SKM-1 (cell line): ENCODE results near the gene PDZK1.
"Not testable (repeated sequence)": the region's sequence is repeated elsewhere in the genome, so short reads cannot be mapped to it uniquely, and the experiment has no call there.

Experiments used
- DNase-seq: peaks from one replicate; lab custom pipeline; 2025; ENCODE audit not compliant: unreplicated experiment; lab: John Stamatoyannopoulos, UW

The PDZK1 gene

DNA sequence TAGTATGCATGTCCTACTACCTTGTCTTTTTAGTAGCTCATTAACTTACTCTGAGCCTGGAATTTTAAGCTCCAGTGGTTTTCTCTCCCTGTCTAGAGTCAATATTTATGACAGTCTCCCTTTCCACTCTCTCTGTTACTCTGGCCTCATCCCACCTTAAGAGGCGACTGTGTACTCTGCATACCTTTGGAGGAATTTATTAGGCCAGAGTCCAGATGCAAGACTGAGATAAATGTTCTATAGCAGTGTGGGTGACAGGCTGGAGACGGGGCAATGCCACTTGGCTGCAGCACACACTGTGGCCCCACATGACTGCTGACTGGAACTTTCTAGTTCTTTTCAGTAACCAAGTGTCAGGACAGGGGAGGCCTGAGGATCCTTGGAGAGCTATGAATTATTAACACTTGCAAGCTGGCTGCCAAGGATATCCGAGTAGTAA lies 4.1 kb upstream of the PDZK1 start:
- no peak for DNase-seq

DNA sequence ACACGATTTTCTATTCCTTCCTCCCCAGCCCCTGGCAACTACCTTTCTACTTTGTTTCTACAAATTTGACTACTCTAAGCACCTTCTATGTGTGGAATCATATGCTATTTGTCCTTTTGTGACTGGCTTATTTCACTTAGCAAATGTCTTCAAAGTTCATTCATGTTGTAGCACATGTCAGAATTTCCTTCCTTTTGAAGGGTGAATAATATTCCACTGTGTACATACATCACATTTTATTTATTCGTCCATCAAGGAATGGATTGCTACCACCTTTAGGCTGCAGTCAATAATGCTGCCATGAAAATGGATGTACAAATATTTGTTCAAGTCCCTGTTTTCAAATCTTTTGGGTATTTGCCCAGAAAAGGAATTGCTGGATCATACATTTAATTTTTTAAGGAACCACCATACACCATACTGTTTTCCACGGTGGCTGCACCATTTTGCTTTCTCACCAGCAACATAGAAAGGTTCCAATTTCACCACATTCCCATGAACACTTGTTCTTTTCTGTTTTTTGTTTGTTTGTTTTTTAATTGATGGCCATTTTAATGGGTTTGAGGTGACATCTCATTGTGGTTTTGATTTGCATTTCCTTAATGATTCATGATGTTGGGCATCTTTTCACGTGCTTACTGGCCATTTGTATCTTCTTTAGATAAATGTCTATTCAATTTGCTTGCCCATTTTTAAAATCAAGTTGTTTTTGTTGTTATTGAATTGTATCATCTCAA lies 3.3 kb upstream of the PDZK1 start:
- DNase-seq: no peak

DNA sequence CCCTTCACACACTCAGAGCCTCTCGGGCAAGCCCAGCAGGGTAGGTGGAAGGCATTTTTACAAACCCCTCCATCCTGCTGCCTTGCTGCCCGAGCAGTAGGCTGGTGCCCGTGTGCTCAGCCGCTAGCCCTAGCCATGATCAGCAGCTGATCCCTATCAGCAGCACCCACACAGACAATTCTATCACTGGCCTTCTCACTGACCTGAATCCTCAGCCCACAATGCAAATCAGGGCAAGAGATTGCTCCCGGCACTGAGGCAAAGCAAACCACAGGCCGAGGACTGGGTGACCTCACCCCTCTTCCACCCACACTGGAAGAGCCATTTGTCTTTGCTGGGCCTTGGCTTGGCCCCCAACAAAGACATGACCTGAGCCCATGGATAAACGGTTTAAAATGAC lies 895 bp upstream of the PDZK1 start:
- DNase-seq: no peak

DNA sequence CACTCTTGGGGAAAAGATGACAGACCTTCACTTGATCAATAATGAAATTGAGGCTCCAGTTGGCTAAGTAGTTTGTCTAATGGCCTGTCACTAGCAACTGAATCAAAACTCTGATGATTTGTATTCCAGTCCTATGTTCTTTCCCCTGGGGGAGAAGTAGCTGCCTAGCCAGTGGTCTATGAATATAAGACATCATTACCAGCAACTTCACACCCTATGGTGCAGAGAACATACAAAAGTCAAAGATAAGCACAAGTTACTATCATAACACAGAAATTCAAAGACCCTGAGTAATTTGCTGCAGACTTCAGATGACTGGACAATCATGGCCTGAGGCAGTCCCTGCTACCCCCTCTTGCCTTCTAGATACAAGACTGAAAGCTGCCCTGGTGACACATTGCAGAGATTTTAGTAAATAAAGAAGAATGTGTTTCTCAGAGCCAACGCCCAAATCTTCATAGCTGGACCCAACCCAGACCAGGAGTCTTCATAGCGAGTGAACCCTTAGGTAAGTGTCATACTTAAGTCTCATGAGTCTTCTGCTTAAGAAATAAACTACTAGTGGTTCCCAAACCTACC lies 993 bp downstream of the PDZK1 start:
- DNase-seq: no peak

DNA sequence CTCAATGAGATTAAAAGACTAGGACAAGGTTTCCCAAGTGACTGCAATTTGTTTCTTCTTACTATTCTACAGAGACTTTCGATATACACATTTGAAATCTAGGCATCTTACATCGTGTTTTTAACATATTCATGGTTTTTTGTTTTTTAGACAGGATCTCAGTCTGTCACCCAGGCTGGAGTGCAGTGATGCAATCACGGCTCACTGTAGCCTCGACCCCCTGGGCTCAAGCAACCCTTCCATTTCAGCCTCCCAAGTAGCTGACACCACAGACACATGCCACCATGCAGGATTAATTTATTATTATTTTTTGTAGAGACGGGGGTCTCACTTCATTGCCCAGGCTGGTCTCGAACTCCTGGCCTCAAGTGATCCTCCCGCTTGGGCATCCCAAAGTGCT lies 1.5 kb downstream of the PDZK1 start:
- DNase-seq: no peak

DNA sequence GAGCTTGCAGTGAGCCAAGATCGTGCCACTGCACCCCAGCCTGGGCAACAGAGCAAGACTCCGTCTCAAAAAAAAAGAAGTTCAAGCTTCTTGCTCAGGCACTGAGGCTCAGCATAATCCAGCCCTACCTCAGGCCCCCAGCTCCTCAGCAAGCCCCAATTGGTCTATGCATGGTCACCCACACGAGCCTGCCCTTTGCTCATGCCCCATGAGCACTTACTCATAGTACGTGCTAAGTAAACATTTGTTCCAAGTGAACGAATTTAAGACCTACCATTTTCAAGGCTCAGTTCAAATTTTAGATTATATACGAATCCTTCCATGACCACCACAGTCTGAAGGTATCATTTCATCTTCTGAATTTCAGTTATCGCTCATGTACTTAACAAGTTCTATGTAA lies 4.3 kb downstream of the PDZK1 start:
- no peak for DNase-seq

DNA sequence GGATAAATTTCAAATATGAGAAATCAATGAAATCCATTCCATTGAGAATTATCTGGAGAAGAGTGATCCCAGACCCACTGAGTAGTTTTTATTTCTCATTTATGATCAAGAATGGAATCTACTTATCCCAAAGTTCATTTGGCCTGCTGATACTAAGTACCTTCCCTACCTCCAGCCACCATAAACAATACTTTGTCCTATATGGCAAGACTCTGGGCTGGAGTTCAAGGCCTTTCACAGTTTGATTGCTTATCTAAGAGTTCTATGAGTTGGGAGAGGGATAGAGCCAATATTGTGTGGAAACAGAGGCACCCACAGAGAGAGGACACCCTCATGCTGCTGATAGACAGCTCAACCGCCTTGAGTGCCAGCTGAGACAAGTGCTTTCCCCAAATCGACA lies 5.1 kb downstream of the PDZK1 start:
- no peak for DNase-seq

DNA sequence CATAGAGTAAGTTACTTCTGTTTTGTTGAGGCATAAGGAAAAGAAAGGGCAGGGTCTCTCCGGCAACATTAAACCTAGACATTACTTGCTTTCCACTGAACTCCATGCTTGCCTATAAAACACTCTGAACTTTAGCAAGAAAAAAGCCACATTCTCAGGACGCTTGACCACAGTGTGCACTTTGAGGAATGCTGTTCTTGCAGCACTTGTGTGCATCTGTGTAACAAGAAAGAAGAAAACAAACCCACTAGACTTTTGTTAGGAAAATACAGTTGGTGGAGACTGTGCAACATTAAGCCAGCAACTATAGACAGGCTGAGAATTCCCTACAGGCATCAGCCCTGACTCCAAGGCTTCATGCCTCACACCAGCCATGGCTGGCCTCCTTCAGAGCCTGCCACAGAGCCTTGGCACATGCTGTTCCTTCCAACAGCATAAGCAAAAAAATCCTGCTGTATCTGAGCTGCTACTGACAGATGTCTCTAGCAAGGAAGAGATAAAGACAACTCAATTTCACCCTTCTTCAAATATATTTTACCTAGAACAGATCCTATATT lies 5.8 kb downstream of the PDZK1 start:
- no peak for DNase-seq

DNA sequence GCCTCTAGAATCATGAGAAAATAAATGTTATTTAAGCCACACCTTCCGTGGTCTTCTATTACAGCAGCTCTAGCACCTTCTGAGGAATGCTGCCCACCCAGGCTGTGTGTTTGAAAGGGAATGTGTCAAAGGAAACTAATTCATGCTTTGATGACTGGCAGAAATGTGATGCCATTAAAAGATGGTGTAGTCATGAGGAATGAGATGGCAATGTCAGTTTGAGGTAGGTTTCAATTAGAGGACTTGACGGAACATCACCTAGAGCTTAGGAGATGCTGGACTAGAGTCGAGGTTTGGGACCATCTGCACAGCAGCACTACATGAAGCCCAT lies 10.6 kb downstream of the PDZK1 start:
- no peak for DNase-seq

DNA sequence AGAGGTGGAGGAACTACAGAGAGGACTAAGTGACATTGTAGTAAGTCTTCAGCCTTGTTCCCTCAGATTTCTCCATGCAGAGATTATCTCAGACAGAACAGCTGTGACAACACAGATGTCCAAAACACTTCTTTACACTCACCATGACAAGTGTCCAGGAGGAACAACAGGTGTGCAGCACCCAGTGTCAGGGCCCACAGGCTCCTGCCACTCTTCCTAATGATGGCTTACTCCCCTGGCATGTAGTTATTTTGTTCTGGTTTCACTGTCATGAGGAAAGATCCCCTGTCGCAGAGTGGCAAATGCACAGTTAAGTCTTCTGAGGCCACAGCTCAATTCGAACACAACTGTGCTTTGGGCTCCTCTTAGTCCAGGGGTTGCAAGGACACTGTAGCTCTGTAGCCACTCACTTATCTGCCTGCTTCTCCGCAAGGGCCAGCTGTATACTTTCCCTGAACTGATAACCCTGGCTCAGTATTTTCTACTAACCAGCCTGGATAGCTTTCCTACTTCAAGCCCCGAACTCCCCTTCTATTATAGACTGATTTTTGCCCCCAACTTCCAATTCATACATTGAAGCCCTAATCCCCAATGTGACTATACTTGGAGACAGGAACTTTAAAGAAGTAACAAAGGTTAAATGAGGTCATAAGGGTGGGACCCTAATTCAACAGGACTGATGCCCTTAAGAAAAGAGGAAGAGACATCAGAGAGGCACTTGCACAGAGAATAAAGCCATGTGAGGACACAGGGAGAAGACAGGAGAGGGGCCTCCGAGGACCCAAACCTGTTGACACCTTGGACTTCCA lies 11.1 kb downstream of the PDZK1 start:
- DNase-seq: peak; percentile 65

DNA sequence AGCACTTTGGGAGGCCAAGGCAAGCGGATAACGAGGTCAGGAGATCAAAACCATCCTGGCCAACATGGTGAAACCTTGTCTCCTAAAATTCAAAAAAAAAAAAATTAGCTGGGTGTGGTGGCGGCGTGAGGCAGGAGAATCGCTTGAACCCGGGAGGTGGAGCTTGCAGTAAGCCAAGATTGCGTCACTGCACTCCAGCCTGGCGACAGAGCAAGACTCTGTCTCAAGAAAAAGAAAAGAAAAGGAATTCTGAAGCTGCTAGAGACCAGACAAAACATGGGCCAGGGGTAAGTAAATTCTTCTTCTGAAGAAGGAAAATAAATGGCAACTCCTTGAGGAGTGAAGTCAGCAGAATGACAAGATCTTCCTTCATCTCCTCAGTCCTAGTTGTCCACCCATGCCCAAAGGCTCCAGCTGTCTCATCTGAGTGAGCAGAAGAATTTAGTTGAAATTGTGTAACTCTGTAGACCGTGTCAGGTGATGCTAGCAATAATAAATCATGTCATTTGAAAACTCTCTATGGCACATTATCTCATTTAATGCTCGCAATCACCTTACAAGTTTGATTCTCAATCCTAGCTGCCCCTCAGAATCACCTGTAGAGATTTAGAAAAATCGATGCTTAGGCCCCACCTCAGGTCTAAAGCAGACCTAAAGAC lies 14.3 kb downstream of the PDZK1 start:
- no peak for DNase-seq

DNA sequence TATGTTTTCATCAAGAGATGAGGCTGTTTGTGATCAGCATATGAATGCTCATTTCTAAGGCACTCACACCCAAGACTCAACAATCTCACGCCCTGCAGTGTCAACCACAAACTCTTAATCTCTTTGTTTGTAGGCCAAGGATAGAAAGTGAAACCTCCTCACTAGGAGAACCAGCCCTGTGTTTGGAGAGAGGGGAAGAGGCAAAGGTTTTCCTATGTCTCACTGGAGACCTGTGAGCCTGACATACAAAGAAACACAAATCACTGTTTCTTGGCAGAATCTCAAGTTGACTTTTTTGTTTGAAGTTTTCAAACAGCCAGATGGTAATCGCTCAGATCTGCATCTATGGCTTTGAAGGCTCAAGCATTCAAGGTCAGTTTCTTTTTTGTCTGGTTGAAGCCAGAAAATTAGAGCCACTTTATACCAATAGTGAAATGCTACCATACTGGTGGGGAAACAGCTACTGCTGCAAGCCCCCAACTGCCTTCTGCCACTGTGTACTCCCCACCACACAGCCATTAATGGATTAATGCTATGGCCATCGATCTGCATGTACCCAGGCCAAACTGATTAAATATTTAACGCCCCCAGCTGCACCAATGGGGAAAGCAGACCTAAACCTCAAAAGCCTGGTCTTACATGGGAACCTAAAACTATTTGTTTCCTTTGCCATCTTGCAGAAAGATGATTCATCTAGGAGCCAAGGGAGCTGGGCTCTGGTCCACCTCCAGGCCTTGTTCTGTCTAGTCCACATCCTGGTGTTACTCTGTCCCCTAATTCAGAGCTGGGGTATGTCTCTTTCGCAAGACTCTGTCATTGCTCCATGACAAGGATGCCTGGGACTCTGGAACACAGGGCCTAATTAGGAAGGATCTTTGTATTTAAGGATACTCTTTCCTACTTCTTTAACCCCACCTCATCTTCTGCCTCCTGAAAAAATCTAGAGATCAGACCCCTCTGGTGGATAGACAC lies 16.3 kb downstream of the PDZK1 start:
- no peak for DNase-seq

DNA sequence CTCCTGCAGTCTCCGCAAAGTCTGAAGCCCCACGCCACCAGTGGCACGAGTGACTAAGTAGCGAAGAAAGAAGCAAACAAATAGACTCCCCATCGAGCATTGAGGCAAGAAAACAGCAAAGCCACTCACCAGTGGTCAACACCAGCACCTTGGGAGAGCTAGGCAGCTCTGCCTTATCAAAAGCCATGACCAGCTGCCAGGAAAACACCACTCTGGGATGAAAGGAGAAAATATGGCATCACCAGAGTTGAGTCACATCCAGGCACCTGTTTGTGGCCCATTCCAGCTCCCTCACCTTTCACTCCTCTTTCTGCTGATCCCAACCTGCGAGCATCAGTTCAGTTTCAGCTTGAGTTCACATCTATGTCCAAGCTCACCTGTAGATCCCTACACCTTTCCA lies 17.2 kb downstream of the PDZK1 start:
- DNase-seq: no peak

DNA sequence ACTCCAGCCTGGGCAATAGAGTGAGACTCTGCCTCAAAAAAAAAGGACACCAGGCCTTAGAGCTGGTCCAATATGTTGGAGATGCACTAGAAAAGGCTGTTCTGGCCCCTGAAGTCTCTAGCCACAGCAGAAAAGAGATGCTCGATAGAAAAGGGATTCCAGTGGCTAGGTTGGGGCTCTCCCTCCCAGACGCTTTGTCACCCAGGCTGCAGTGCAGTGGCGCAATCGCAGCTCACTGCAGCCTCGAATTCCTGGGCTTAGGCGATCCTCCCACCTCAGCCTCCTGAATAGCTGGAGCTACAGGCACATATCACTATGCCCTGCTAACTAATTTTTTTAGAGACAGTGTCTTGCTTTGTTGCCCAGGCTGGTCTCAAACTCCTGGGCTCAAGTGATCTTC lies 18.2 kb downstream of the PDZK1 start:
- no peak for DNase-seq

DNA sequence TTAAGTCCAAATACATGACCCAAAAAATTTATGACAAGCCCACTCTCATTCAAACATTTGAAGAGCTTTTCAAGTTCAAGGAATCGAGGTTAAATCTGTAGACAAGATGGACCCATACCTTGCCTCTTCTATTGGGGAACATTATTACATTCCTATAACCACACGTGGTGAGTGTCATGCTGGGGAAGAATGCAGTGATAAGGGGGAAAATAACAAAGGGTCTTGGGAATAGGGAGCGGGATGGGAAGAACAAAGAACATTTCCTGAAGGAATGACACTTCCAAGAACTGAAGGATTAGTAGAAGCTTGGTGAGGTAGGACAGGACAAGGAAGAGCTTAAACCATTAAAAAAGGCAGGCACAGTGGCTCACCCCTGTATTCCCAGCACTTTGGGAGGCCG lies 18.8 kb downstream of the PDZK1 start:
- DNase-seq: no peak

DNA sequence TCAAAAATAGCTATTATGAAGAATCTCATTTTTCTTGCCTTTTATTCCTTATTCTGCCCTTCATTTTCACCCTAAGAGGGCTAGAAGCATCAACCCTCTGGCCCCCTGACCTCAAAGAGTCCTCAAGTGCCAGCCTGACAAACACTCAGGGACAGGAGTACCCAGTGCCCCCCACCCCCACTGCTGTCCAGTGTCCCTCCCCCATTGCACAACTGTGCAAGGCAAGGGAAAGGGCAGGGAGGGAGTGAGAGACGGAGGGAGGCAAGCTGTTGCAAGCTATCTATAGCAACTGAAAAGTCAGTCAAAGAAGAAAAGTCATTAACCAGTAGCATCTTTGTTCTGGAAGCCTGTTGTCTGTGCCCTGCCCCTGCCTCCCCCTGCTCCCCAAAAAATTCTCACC lies 21.1 kb downstream of the PDZK1 start:
- not testable (repeated sequence) for DNase-seq

DNA sequence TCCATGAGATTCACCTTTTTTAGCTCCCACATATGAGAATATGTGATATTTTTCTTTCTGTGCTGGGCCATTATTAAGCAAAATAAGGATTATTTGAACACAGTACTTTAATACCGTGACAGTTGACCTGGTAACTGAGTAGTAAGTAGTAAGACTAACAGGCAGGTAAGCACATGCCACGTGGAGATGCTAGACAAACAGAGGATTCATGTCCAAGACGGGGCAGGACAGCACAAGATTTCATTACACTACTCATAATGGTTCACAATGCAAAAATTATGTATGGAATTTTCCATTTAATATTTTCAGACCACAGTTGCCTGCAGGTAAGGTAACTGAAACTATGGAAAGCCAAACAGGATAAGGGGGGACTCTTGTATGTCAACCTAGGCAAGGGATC lies 22.3 kb downstream of the PDZK1 start:
- not testable (repeated sequence) for DNase-seq

DNA sequence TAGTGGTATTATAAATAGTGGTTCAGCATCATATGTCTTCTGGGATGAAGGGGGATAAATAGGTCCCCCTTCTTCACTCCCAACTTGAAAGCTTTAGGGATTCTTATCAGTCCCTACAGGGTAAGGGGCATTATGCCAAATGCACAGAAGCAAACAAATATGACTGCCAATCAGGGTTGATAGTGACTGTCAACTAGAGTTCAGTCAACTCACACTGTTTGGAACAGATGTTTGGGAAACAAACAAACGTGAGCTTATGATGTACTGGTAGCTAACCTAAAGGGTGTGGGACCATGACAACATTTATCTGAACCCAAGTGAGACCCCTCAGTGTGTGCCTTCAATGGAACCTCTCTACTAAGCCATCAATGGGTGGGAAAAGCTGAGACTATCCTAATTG lies 34.0 kb downstream of the PDZK1 start:
- not testable (repeated sequence) for DNase-seq

DNA sequence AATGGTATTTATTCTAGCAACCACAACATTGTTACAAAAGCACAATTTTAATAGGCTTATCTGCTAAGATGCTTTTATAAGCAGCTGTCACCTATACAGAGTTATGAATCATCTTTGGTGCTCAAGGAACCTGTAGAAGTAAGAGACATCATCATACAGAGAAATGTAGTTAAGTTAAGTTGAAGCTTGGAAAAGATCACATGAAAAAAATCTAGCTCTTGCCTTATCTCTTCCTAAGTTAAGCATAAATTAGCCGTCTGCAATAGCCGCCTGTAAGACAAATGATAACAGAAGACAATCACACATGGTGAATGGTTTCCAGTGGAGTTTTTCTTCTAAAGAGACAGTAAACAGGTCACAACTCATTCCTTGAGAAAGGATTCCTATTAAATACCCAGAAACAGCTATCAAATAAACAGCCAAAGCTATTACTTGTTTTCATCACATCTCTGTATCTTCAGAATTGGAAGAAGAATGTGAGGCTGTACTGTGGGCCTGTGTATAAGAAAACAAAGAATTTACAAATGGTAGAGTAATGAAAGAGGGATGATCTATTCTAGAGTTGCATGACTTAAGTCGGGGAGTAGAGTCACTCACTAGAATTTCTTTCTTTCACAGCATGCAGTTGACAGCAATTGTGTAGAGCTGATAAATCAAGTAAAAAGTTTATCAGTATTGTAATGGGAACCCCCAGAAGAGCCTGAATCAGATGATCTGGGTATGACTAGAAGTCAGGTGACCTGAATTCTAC lies 36.0 kb downstream of the PDZK1 start:
- DNase-seq: not testable (repeated sequence)

DNA sequence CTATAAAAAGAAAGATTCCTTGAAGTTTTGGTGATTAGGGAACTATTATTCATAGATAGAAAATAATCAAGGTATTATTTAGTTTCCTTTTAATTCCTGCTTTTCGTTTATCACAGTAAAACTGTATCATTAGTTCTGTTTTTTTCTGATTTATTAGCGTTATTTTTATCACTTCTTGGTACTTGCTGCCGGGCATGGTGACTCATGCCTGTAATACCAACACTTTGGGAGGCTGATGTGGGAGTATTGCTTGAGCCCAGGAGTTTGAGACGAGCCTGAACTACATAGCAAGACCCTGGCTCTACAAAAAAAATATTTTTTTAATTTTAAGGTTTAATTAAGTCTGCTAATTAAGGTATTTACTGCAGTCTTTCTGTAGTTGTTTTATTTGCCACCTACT lies 42.2 kb downstream of the PDZK1 start:
- not testable (repeated sequence) for DNase-seq
